K562 (cell line): ENCODE measurements around the gene ZNF559. TPM values are rescaled to one million over a fixed set of nuclear protein-coding genes. Genes with fewer than 3 reads are reported as not detected.

Experiments
- ADNP ChIP-seq: fragments of 200-800 bp; sonication (Bioruptor generic); IDR thresholded peaks from 2 replicates; pipeline ENCODE4 v1.6.1; 2016; ENCODE audit warnings: missing genetic modification characterization, missing compliant biosample characterization
- COPS2 ChIP-seq: fragments of 450-650 bp; conservative IDR thresholded peaks from 2 replicates; pipeline ENCODE4 v1.6.1; 2016; ENCODE audit warnings: mild to moderate bottlenecking, moderate library complexity
- HNRNPK ChIP-seq: fragments of 200-400 bp; formaldehyde crosslinking; IDR thresholded peaks from one replicate; pipeline ENCODE4 v1.6.1; 2018; ENCODE audit warnings: mild to moderate bottlenecking, low read depth, low read length; ENCODE audit not compliant: poor library complexity, severe bottlenecking
- KDM5B ChIP-seq: fragments of 200-600 bp; sonication (generic); IDR thresholded peaks from 2 replicates; pipeline ENCODE4 v1.6.1; 2012; ENCODE audit warnings: low read depth, mild to moderate bottlenecking, moderate library complexity, low read length, control low read depth, inconsistent platforms; ENCODE audit not compliant: insufficient replicate concordance
- KLF6 ChIP-seq: fragments of 250-450 bp; sonication (Bioruptor Pico); IDR thresholded peaks from 2 replicates; pipeline ENCODE4 v1.4.0; 2020; ENCODE audit warnings: mild to moderate bottlenecking, moderate library complexity, borderline replicate concordance
- MAZ ChIP-seq, 2 experiments: fragments of 450-650 bp in 1 of 2; sonication (generic) in 1 of 2; formaldehyde crosslinking; IDR thresholded peaks in 1 of 2; conservative IDR thresholded peaks in 1 of 2; 2 replicates each; pipeline versions ENCODE4 v1.4.0 to v1.5.0; 2020; ENCODE audit warnings: mild to moderate bottlenecking in 1 of 2, missing genetic modification reagents in 1 of 2
- NONO ChIP-seq, 2 experiments: fragments of 200-400 bp in 1 of 2; fragments of 450-650 bp in 1 of 2; formaldehyde crosslinking in 1 of 2; IDR thresholded peaks; 2 replicates each; pipeline ENCODE4 v1.6.1; 2017; ENCODE audit warnings: low read depth in 2 of 2, mild to moderate bottlenecking in 2 of 2, moderate library complexity in 2 of 2, low read length in 1 of 2
- RBM34 ChIP-seq: fragments of 200-400 bp; formaldehyde crosslinking; IDR thresholded peaks from 2 replicates; pipeline ENCODE4 v1.6.1; 2018; ENCODE audit warnings: low read length, borderline replicate concordance; ENCODE audit not compliant: insufficient read depth
- STAT5A ChIP-seq: IDR thresholded peaks from 2 replicates; pipeline ENCODE4 v1.6.1; 2012; ENCODE audit warnings: low read length, inconsistent platforms, borderline replicate concordance
- TCF3 ChIP-seq: sonication (generic); formaldehyde crosslinking; IDR thresholded peaks from 2 replicates; pipeline ENCODE4 v1.4.0; 2020; ENCODE audit warnings: mild to moderate bottlenecking, missing genetic modification reagents
- XRCC5 ChIP-seq: fragments of 200-400 bp; formaldehyde crosslinking; IDR thresholded peaks from 2 replicates; pipeline ENCODE4 v1.6.1; 2017; ENCODE audit warnings: low read depth, mild to moderate bottlenecking, low read length
- ZNF121 ChIP-seq: sonication (generic); formaldehyde crosslinking; conservative IDR thresholded peaks from 2 replicates; pipeline ENCODE4 v1.8.0; 2022; ENCODE audit warnings: missing genetic modification reagents
- polyA plus RNA-seq, 8 experiments: library from polyadenylated mRNA; depleted of rRNA in 4 of 8; stranded (reverse) in 5 of 8; unstranded in 3 of 8; fragments of >200 nt; fragmentation: Nextera tagmentation in 2 of 8; fragmentation: Illumina TruSeq in 1 of 8; extraction: Ambion mirVana in 2 of 8; extraction: Trizol in 1 of 8; gene quantifications; 2 replicates each; pipeline versions ENCODE4 v1.2.1 to v1.2.3, GENCODE V29; 2011 to 2014; ENCODE audit warnings: inconsistent platforms in 1 of 8, missing spikeins in 1 of 8
- total RNA-seq, 7 experiments: library from RNA; depleted of rRNA in 6 of 7; stranded (reverse); fragments of >200 nt in 6 of 7; fragmentation: Illumina TruSeq in 2 of 7; extraction: Trizol in 2 of 7; gene quantifications; 2 replicates each; pipeline versions ENCODE4 v1.2.1 to v1.2.3, GENCODE V29; 2011 to 2021; ENCODE audit warnings: low replicate concordance in 1 of 7
- TF ChIP-seq, protein P1 (sequence below): fragments of 250-450 bp; sonication (Bioruptor Pico); IDR thresholded peaks from 2 replicates; pipeline ENCODE4 v1.8.0; 2022; ENCODE audit warnings: inconsistent platforms
- TF ChIP-seq, protein P2 (sequence below): fragments of 250-450 bp; sonication (Bioruptor Pico); IDR thresholded peaks from 2 replicates; pipeline ENCODE4 v1.4.0; 2020
- TF ChIP-seq, protein P3 (sequence below), 2 experiments: fragments of 450-650 bp; IDR thresholded peaks; 2 replicates each; pipeline ENCODE4 v1.6.1; 2016
- TF ChIP-seq, protein P4 (sequence below): fragments of 450-650 bp; IDR thresholded peaks from 2 replicates; pipeline ENCODE4 v1.6.1; 2016; ENCODE audit warnings: borderline replicate concordance
- TF ChIP-seq, protein P5 (sequence below): fragments of 450-650 bp; formaldehyde crosslinking; IDR thresholded peaks from 2 replicates; pipeline ENCODE4 v1.4.0; 2020; ENCODE audit warnings: mild to moderate bottlenecking, moderate library complexity

The ZNF559 gene
- total and polyA plus RNA-seq, 9 of the 15 experiments (the other 6 are each of a cell fraction or from before 2014, with no cell fraction given) = 4.0 to 21.5 (median 11.5) TPM

DNA sequence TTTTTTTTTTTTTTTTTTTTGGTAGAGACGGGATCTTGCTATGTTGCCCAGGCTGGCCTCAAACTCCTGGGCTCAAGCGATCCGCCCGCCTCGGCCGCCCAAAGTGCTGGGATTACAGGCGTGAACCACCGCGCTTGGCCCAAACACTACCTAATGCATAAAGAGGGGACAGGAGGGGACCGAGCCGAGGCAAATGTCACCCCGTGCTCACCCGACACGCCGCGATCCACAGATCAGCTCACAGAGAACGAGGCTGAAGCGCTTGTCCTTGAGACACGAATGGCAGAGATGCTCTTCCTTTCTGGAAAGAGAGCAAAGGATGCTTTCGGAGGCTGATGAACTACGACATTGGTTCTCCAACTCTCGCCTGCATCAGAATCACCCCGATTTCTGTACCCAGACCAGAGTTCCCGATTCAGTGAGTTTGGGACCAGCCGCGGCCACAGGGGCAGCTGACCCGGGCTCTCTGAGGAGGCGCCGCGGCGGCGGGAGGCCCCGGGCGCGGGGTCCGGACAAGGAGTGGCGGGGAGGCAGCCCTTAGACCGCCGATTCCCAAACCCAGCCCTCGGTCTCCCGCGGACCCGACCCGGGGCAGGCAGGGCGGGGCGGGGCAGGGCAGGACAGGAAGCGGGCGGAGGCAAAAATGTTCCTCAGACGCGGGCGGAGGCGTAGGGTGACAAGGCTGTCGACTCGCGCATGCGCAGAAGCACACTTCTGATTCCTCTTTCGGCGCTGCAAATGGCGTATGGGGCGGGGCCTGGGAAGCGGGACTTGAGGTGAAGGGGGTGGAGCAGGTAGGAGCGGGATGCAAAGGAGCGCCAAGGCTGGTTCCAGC lies 14.6 kb upstream of the ZNF559 start, which contains the start of gene ZNF699 (continued):
- TF ChIP-seq, protein P1, sequence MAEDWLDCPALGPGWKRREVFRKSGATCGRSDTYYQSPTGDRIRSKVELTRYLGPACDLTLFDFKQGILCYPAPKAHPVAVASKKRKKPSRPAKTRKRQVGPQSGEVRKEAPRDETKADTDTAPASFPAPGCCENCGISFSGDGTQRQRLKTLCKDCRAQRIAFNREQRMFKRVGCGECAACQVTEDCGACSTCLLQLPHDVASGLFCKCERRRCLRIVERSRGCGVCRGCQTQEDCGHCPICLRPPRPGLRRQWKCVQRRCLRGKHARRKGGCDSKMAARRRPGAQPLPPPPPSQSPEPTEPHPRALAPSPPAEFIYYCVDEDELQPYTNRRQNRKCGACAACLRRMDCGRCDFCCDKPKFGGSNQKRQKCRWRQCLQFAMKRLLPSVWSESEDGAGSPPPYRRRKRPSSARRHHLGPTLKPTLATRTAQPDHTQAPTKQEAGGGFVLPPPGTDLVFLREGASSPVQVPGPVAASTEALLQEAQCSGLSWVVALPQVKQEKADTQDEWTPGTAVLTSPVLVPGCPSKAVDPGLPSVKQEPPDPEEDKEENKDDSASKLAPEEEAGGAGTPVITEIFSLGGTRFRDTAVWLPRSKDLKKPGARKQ (CRISPR knock-in tag) = no peak
- no peak for TF ChIP-seq RBM34
- TF ChIP-seq NONO (IDR thresholded peaks at IDR 0.05; ENCODE audit: low read depth in 2 of 2, low read length in 1 of 2) = 0 out of 4 replicates have a peak, but pooled peaks of 1 of the 2 experiments have one; percentile 9
- peak; percentile 99 for TF ChIP-seq ZNF121 (CRISPR knock-in tag)
- no peak for TF ChIP-seq HNRNPK
- TF ChIP-seq, protein P2, sequence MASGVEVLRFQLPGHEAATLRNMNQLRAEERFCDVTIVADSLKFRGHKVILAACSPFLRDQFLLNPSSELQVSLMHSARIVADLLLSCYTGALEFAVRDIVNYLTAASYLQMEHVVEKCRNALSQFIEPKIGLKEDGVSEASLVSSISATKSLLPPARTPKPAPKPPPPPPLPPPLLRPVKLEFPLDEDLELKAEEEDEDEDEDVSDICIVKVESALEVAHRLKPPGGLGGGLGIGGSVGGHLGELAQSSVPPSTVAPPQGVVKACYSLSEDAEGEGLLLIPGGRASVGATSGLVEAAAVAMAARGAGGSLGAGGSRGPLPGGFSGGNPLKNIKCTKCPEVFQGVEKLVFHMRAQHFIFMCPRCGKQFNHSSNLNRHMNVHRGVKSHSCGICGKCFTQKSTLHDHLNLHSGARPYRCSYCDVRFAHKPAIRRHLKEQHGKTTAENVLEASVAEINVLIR (CRISPR knock-in tag) = no peak
- TF ChIP-seq KDM5B = peak; percentile 41
- TF ChIP-seq, protein P3, sequence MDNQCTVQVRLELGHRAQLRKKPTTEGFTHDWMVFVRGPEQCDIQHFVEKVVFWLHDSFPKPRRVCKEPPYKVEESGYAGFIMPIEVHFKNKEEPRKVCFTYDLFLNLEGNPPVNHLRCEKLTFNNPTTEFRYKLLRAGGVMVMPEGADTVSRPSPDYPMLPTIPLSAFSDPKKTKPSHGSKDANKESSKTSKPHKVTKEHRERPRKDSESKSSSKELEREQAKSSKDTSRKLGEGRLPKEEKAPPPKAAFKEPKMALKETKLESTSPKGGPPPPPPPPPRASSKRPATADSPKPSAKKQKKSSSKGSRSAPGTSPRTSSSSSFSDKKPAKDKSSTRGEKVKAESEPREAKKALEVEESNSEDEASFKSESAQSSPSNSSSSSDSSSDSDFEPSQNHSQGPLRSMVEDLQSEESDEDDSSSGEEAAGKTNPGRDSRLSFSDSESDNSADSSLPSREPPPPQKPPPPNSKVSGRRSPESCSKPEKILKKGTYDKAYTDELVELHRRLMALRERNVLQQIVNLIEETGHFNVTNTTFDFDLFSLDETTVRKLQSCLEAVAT (IDR thresholded peaks at IDR 0.05) = no peak
- no peak for TF ChIP-seq KLF6 (CRISPR knock-in tag)
- 0 out of 2 replicates have a peak, but pooled peaks have one; percentile 31 for TF ChIP-seq TCF3 (CRISPR knock-in tag)
- TF ChIP-seq COPS2 = no peak
- TF ChIP-seq, protein P4, sequence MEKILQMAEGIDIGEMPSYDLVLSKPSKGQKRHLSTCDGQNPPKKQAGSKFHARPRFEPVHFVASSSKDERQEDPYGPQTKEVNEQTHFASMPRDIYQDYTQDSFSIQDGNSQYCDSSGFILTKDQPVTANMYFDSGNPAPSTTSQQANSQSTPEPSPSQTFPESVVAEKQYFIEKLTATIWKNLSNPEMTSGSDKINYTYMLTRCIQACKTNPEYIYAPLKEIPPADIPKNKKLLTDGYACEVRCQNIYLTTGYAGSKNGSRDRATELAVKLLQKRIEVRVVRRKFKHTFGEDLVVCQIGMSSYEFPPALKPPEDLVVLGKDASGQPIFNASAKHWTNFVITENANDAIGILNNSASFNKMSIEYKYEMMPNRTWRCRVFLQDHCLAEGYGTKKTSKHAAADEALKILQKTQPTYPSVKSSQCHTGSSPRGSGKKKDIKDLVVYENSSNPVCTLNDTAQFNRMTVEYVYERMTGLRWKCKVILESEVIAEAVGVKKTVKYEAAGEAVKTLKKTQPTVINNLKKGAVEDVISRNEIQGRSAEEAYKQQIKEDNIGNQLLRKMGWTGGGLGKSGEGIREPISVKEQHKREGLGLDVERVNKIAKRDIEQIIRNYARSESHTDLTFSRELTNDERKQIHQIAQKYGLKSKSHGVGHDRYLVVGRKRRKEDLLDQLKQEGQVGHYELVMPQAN = no peak
- TF ChIP-seq, protein P5, sequence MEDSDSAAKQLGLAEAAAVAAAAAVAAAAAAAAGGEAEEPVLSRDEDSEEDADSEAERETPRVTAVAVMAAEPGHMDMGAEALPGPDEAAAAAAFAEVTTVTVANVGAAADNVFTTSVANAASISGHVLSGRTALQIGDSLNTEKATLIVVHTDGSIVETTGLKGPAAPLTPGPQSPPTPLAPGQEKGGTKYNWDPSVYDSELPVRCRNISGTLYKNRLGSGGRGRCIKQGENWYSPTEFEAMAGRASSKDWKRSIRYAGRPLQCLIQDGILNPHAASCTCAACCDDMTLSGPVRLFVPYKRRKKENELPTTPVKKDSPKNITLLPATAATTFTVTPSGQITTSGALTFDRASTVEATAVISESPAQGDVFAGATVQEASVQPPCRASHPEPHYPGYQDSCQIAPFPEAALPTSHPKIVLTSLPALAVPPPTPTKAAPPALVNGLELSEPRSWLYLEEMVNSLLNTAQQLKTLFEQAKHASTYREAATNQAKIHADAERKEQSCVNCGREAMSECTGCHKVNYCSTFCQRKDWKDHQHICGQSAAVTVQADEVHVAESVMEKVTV (CRISPR knock-in tag) = no peak
- TF ChIP-seq STAT5A = no peak
- no peak for TF ChIP-seq ADNP (tag)
- TF ChIP-seq MAZ (CRISPR knock-in tag; conservative IDR thresholded peaks at IDR 0.05 in 1 of 2, IDR thresholded peaks at IDR 0.05 in 1 of 2) = peak in 1 of 2 experiments; percentile 48; a peak in 3 of 4 replicates
- no peak for TF ChIP-seq XRCC5
